ENCODE results near the gene TRAPPC11.
"Not testable (repeated sequence)": the region's sequence is repeated elsewhere in the genome, so short reads cannot be mapped to it uniquely, and the experiment has no call there.

DNA sequence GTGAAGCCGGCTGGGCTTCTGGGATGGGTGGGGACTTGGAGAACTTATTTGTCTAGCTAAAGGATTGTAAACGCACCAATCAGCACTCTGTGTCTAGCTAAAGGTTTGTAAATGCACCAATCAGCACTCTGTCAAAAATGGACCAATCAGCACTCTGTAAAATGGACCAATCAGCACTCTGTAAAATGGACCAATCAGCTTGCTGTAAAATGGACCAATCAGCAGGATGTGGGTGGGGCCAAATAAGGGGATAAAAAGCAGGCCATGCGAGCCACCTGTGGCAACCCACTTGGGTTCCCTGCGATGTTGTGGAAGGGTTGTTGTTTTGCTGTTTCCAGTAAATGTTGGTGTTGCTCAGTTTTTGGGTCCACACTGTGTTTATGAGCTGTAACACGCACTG lies 66.5 kb downstream of the TRAPPC11 start:
- TF ChIP-seq, protein P1, sequence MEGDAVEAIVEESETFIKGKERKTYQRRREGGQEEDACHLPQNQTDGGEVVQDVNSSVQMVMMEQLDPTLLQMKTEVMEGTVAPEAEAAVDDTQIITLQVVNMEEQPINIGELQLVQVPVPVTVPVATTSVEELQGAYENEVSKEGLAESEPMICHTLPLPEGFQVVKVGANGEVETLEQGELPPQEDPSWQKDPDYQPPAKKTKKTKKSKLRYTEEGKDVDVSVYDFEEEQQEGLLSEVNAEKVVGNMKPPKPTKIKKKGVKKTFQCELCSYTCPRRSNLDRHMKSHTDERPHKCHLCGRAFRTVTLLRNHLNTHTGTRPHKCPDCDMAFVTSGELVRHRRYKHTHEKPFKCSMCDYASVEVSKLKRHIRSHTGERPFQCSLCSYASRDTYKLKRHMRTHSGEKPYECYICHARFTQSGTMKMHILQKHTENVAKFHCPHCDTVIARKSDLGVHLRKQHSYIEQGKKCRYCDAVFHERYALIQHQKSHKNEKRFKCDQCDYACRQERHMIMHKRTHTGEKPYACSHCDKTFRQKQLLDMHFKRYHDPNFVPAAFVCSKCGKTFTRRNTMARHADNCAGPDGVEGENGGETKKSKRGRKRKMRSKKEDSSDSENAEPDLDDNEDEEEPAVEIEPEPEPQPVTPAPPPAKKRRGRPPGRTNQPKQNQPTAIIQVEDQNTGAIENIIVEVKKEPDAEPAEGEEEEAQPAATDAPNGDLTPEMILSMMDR (conservative IDR thresholded peaks at IDR 0.05; ENCODE audit: low read depth, low read length) = not testable (repeated sequence)
- not testable (repeated sequence) for TF ChIP-seq EZH2 (IDR thresholded peaks at IDR 0.05; ENCODE audit: borderline replicate concordance, low read depth, low read length, poor library complexity, severe bottlenecking)

Data from A673 (cell line).